ENCODE results near the gene ZNF687. TPM values are rescaled to one million over a fixed set of nuclear protein-coding genes. Genes with fewer than 3 reads are reported as not detected.

The ZNF687 gene
- total and polyA plus RNA-seq, 8 donors = 15.1 to 22.8 (median 18.3) TPM

- Histone ChIP-seq H3K27ac (no peak overlapping the region), H3K4me3 (no peak overlapping the region), H3K36me3 (peaks cover 0 to 100% of the 10 kb centered on the region in 2 donors), H3K27me3 (no peaks in the 10 kb centered on the region), H3K4me1 (no peaks in the 10 kb centered on the region), H3K9me3 (no peaks in the 10 kb centered on the region)
- DNase-seq (no peak), ATAC-seq (peak; percentile 19)
- no peak for TF ChIP-seq CTCF (IDR thresholded peaks at IDR 0.05)
- intact Hi-C loops (cut with DNase I) = no loop called here
These were observed 43.7 kb upstream of the ZNF687 start for GRCh38 chr1:151238467-151238739.

GRCh38 chr1:151242442-151242841 lies 39.7 kb upstream of the ZNF687 start:
- no peaks in the 10 kb centered on the region for H3K27me3 ChIP-seq
- DNase-seq (no peak), ATAC-seq (no peak)
- H3K4me1 ChIP-seq = no peaks in the 10 kb centered on the region
- TF ChIP-seq CTCF (IDR thresholded peaks at IDR 0.05) = no peak
- no peak overlapping the region for H3K27ac ChIP-seq
- H3K4me3 ChIP-seq = no peak overlapping the region
- intact Hi-C loops (cut with DNase I) = no loop called here
- no peaks in the 10 kb centered on the region for H3K9me3 ChIP-seq
- H3K36me3 ChIP-seq = peaks cover 0 to 100% of the 10 kb centered on the region in 2 donors

GRCh38 chr1:151243683-151244216 lies 38.3 kb upstream of the ZNF687 start:
- ATAC-seq = no peak
- intact Hi-C loops (cut with DNase I) = no loop called here
- peaks cover 0 to 100% of the 10 kb centered on the region in 2 donors for H3K36me3 ChIP-seq
- H3K27ac ChIP-seq = no peak overlapping the region
- no peaks in the 10 kb centered on the region for H3K4me1 ChIP-seq
- H3K4me3 ChIP-seq = no peak overlapping the region
- no peaks in the 10 kb centered on the region for H3K9me3 ChIP-seq
- no peaks in the 10 kb centered on the region for H3K27me3 ChIP-seq
- no peak for TF ChIP-seq CTCF (IDR thresholded peaks at IDR 0.05)
- DNase-seq = no peak

- Histone ChIP-seq H3K4me3 (no peak overlapping the region), H3K27me3 (no peaks in the 10 kb centered on the region), H3K9me3 (no peaks in the 10 kb centered on the region), H3K36me3 (peaks cover 0 to 83% of the 10 kb centered on the region in 2 donors), H3K27ac (no peak overlapping the region), H3K4me1 (no peaks in the 10 kb centered on the region)
- ATAC-seq = no peak
- TF ChIP-seq CTCF (IDR thresholded peaks at IDR 0.05) = no peak
- no peak for DNase-seq
- intact Hi-C loops (cut with DNase I) = no loop called here
These were observed 35.3 kb upstream of the ZNF687 start for GRCh38 chr1:151246786-151247185.

GRCh38 chr1:151251656-151252470 lies 30.2 kb upstream of the ZNF687 start:
- no peak overlapping the region for H3K4me3 ChIP-seq
- intact Hi-C loops (cut with DNase I) = loop anchor here in 1 of 2 donors (10.0 kb wide), 1 partner anchor 57 kb away; the partner anchor contains the start of genes PIP5K1A and VPS72
- peaks cover 0 to 33% of the 10 kb centered on the region in 2 donors for H3K36me3 ChIP-seq
- no peaks in the 10 kb centered on the region for H3K27me3 ChIP-seq
- no peaks in the 10 kb centered on the region for H3K9me3 ChIP-seq
- peak in 3 of 4 donors; percentile 50 to 74 (median 60) for DNase-seq
- H3K27ac ChIP-seq = no peak overlapping the region
- ATAC-seq = peak; percentile 62
- peaks cover 11 to 16% of the 10 kb centered on the region in 2 donors for H3K4me1 ChIP-seq
- TF ChIP-seq CTCF (IDR thresholded peaks at IDR 0.05) = peak; percentile 72 to 83

Data from left lung (tissue), 10 donors.